GM06990 (cell line): ENCODE measurements around the gene LSM4.

Source experiments
- DNase-seq: peaks from one replicate; pipeline ENCODE4 v3.0.0-alpha.2; 2011; ENCODE audit not compliant: insufficient read length; ENCODE audit errors: extremely low read depth
- H3K27me3 ChIP-seq: replicated peaks from 2 replicates; pipeline ENCODE4 v1.6.0; 2011; ENCODE audit warnings: low read length; ENCODE audit not compliant: control insufficient read depth, insufficient read depth
- H3K36me3 ChIP-seq: 2 replicates; pipeline ENCODE4 v1.5.1; 2011; ENCODE audit warnings: low read length; ENCODE audit not compliant: control insufficient read depth, insufficient read depth
- H3K4me3 ChIP-seq: replicated peaks from 2 replicates; pipeline ENCODE4 v1.5.1; 2011; ENCODE audit warnings: low read depth, mild to moderate bottlenecking, control low read depth, low read length
- CTCF ChIP-seq: IDR thresholded peaks from 2 replicates; pipeline ENCODE4 v1.5.1; 2011; ENCODE audit warnings: low read length, control low read depth, mild to moderate bottlenecking, inconsistent platforms; ENCODE audit not compliant: insufficient read depth, poor library complexity, severe bottlenecking

The LSM4 gene

GRCh38 chr19:18274781-18275356 is 48.0 kb downstream of the LSM4 start:
- DNase-seq: no peak
- TF ChIP-seq CTCF: no peak
- H3K36me3 ChIP-seq: peaks cover 8% of the 10 kb centered on the region
- no peak overlapping the region for H3K4me3 ChIP-seq
- H3K27me3 ChIP-seq: no peaks in the 10 kb centered on the region

DNA sequence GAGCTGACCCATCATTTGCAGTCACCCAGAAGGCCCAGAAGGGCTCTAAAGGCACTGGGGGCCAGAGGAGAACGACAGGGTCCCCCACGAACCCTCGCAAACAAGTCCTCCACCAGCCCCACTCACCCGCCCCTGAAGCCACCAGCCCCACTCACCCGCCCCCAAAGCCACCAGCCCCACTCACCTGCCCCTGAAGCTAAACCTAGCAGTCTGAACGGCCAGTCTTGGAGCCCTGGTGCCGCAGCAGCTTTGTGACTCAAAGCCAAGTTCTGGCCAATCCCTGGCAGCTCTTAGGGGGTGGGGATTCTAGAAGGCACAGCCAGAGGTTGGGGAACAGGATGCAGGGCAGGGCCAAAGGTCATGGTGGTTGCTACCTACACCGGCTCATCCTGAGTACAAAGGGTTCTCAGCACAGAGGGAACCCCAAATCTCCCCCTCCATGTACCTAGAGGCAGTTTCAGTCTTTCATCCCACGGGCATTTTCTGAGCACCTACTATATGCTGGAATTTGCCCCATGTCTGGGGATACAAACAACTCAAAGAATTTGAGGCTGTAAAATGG is 48.6 kb downstream of the LSM4 start, which contains the start of gene IQCN:
Gene IQCN, minus strand, starts transcription at position 234 of the 562 bp plus-strand sequence. CDS start 4,974 bp downstream, outside the sequence.
- TF ChIP-seq CTCF: no peak
- H3K4me3 ChIP-seq: no peak within 1 kb of the TSS
- no peaks in the 10 kb centered on the region for H3K27me3 ChIP-seq
- H3K36me3 ChIP-seq: peaks cover 8% of the 10 kb centered on the region
- no peak for DNase-seq

- Histone ChIP-seq H3K4me3 (no peak overlapping the region), H3K27me3 (no peaks in the 10 kb centered on the region), H3K36me3 (peaks cover 6% of the 10 kb centered on the region)
- no peak for DNase-seq
- no peak for TF ChIP-seq CTCF
Measured at GRCh38 chr19:18273561-18274218, 49.2 kb downstream of the LSM4 start.

GRCh38 chr19:18271433-18271841 is 51.4 kb downstream of the LSM4 start:
- Histone ChIP-seq H3K27me3 (no peaks in the 10 kb centered on the region), H3K4me3 (no peak overlapping the region), H3K36me3 (peaks cover 2% of the 10 kb centered on the region; the same call in 1 of the 2 replicates)
- TF ChIP-seq CTCF: no peak
- no peak for DNase-seq

DNA sequence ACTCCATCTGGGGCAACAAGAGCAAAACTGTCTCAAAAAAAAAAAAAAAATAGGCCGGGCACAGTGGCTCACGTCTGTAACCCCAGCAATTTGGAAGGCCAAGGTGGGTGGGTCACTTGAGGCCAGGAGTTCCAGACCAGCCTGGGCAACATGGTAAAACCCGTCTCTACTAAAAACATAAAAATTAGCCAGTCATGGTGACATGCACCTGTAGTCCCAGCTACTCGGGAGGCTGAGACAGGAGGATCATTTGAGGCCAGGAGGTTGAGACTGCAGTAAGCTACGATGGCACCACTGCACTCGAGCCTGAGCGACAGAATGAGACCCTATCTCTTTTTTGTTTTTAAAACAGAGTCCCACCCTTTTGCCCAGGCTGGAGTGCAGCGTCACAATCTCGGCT is 52.5 kb downstream of the LSM4 start:
- H3K4me3 ChIP-seq: no peak overlapping the region
- no peaks in the 10 kb centered on the region for H3K27me3 ChIP-seq
- peaks cover 2% of the 10 kb centered on the region; the same call in 1 of the 2 replicates for H3K36me3 ChIP-seq
- no peak for DNase-seq
- no peak for TF ChIP-seq CTCF
